Stromal cell of bone marrow (primary cell): ENCODE results near the gene OR13C8.
A peak's percentile ranks its signal among the peaks of the same experiment; 100 is the strongest.
"Not testable (repeated sequence)": the region's sequence is repeated elsewhere in the genome, so short reads cannot be mapped to it uniquely, and the experiment has no call there.

Experiments
- DNase-seq: peaks from one replicate; pipeline ENCODE4 v3.0.0-alpha.2; 2012; ENCODE audit warnings: low read depth

Gene OR13C8

DNA sequence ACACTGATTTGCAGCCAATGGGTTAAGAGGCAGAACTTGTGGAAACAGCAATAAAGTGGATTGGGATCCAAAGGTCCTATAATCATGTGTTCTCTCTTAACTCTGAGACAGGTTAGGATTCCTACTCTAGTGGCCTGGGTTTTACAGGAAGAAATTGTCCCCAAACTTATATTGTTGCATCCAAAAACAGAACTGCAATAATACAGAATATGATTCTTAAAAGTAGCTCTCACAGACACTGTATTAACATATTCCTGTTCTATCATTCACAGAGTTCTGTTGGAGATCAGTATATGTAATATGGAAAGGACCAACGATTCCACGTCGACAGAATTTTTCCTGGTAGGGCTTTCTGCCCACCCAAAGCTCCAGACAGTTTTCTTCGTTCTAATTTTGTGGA, at the start of gene OR13C8:
Gene OR13C8 (plus strand): TSS at position 301 of the 400 bp plus-strand sequence. CDS start 0 bp downstream, at position 301.
- no peak for DNase-seq

GRCh38 chr9:104520241-104520640, 48.7 kb upstream of the OR13C8 start:
- not testable (repeated sequence) for DNase-seq

DNA sequence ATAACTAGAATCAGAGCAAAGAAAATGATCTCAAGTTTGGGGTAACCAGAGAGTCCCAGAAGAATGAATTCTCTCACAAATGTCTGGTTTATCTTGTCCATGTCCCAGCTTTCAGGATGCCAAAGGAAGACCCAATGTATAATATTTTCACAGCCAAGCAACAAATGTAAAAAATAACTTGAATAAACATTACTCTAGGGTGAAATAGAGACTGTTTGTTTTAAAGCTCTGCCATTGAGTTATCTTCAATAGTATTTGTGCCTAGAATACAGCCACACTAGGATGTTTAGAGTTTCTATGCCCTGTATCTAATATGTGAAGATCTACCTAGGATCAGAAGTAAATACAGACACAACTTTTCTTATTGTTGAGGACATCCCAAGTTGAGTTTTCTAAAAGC, 41.9 kb upstream of the OR13C8 start, which contains the start of gene OR13C4:
Gene OR13C4 (minus strand): TSS at position 101 of the 400 bp plus-strand sequence. CDS start 0 bp downstream, at position 101.
- no peak for DNase-seq

DNA sequence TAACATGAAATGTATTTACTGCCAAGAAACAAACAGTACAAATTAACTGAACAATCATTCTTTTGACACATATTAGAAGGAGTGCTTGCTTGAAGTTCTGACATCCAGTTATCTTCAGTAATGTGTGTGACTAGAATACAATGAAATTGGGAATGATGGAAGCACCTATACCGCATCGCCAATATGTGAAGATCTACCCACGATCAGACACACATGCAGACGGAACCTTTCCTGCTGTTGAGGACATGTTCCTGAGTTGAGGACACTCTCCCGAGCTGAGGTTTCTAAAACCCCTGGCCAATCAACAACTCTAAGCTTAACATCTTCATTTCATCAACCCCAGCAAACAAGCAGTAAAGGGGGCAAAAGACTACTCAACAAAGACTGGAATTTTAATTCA, 32.2 kb upstream of the OR13C8 start, which contains the start of gene OR13C3:
Gene OR13C3 (minus strand): TSS at position 101 of the 400 bp plus-strand sequence. CDS start 133 bp downstream, outside the sequence.
- no peak for DNase-seq

- DNase-seq = no peak
Observed at GRCh38 chr9:104539275-104539674, 29.7 kb upstream of the OR13C8 start.

DNA sequence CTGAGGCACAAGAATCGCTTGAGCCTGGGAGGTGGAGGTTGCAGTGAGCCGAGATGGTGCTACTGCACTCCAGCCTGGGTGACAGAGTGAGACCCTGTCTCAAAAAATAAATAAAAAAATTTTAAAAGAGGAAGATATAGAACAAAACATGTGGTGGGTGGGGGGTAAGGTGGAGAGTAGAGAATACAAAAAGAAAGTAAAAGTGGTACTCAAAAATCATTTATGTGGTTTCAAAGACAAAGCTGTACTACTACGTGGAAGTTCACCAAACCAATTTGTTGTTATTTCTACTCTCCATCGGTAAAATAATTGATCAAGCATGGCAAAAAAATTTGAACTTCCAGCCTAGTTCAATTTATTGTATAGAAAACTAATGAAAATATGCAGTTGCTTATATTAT, 24.3 kb upstream of the OR13C8 start:
- no peak for DNase-seq

GRCh38 chr9:104553261-104553660, 15.7 kb upstream of the OR13C8 start:
- DNase-seq = peak; percentile 6

DNA sequence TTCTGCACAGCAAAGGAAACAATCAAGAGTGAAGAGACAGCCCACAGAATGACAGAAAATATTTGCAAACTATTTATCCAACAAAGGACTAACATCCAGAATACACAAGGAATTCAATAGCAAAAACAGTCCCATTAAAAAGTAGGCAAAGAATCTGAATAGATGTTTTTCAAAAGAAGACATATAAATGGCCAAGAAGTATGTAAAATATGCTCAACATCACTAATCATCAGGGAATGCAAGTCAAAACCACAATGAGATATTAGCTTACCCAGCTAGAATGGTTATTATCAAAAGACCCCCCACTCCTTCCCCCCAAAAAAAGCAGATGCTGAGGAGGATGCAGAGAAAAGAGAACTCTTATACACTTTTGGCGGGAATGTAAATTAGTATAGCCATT, 13.4 kb upstream of the OR13C8 start:
- no peak for DNase-seq

DNA sequence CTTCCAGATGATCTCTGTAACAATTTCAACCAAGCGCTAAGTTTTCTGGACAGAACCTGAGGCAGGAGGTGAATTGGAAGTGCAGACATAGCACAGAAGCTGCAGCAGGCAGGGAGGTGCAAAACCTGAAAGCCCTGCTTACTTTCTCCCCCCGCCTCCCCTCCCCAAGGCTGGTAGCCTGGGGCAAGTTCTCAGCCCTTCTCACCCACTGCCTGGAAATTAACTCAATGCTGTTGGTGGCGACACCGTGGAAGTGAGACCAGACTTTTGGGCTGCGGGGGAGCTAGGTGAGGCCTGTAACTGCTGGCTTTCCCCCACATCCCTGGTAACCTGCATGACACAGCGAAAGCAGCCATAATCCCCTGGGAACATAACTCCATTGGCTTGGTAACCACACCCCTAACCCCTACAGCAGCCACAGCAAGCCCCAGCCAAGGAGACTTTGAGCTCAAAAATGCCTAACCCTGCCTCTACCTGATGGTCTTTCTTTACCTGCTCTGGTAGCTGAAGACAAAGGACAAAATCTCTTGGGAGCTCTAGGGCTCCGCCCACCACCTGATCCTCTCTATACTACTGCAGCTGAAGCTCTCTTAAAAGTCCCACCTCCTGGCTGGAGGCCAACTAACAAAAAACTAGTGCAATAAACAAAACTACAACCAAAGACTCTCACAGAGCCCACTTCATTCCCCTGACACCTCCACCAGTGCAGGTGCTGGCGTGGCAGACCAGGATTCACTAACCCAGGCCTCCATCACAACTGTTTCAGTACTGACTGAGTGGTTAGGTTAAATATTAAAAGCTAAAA, 11.9 kb upstream of the OR13C8 start:
- DNase-seq = no peak

DNA sequence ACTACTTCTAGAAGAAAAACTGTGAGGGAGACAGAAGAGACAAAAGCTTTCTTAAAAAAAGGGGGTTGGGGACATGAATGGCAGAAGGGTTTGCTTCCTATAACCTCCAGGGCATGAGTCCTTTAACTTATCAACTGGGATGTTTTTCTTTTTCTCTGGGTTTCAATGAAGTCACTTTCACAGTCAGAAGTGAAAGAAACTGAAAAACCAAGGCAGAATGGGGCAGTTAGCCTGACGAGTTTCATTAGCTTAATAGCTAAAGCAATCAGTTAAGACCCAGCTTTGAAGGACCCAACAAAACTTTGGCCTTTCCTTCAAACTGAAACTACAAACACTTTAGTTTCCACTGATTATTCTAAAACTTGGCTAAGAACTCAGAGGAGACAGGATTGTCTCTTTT, 4.6 kb upstream of the OR13C8 start:
- DNase-seq = no peak

DNA sequence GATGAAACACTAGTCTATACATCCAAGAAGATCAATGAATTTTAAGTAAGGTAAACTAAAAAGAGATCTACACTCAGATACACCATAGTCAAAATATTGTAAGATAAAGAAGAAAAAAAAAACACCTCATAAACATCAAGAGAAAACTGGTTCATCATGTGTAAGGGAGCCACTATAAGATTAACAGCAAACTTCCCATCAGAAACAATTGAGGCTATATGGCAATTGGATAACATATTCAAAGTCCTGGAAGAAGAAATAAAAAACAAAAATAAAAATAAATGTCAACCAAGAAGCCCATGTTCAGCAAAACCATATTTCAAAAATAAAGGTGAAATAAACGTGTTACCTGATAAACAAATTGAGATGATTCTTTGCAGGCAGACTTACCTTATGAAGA, 3.6 kb downstream of the OR13C8 start:
- no peak for DNase-seq

GRCh38 chr9:104575456-104575855, 6.5 kb downstream of the OR13C8 start:
- DNase-seq = peak; percentile 9

GRCh38 chr9:104577263-104577662, 8.3 kb downstream of the OR13C8 start:
- DNase-seq = no peak

DNA sequence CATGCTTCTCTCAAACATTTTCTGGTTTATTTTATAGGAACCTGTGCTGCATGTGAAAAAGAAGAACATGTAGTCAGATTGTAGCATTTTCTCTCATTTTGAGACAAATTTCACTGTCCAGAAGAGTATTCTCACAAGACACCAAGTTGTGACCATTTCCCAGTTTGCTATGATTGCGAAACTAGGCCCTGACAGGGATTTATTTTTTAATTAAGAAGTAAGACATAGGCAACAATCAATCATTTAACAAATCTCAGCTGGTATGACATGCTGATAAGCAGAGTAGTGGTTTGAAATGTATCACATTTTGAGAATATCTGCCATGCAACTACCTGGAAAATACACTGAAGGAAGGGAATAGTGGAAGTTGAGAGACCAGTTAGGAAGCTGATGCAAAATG, 11.6 kb downstream of the OR13C8 start:
- DNase-seq = no peak

DNA sequence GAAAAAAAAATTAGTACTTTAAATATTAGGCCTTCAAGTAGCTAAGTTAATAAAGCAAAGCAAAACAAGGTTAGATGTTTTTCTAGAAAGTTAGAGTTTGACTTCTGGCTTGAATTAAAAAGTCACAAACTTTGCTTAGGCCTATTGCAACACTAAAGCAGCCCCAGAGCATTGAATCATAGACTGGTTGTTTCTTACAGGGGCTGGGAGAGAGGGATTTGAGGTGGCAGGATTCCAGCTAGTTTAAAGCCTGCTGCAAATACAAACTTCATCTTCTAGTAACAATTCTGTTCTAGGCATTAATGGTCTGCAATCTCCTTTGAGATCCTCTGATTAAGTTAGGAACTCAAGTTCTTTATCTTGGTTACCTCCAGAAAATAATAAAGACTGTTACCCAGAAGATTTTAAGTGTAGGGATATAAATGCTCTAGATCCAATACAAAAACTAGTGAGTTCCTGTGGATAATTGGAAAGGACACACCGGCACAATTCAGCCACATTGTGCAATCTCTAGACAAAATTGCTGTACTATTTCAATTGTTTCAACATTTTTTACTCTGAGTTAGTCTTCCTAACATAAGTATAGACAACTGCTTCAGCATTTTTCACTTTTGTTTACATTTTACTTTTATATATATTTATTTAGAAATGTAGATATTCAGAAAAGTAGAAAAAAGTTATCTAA, 17.7 kb downstream of the OR13C8 start:
- peak; percentile 77 for DNase-seq

GRCh38 chr9:104589626-104590025, 20.7 kb downstream of the OR13C8 start:
- DNase-seq = no peak

DNA sequence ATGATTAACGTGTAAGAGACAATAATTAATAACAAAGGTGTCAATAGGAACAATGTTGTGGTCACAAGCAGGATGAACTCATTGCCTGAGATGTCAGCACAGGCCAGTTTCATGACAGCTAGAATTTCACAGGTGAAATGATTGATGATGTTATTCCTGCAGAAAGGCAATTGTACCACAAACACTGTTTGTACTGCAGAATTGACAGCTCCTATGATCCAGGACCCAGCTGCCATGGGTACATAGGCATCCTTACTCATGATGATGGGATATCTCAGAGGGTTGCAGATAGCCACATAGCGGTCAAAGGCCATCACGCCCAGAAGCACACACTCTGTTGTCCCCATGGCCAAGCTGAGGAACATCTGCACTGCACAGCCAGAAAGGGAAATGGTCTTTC, 29.8 kb downstream of the OR13C8 start:
- DNase-seq = not testable (repeated sequence)

DNA sequence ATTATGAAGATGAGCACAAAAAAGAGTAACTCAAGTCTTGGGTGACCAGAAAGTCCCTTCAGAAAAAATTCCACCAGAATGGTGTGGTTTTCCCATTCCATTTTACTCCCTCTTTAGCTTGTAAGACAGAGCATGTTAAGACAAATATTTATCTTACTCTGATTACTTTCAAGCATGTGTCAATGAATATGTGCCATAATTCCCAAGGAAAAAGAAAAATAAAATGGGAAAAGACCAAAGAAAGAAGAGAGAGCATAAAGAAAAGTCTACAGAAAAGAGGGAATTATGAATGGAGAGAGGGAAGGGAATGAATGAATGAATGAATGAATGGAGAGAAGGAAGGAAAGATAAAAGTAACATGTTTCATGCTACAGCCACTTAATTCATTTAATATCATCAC, 30.3 kb downstream of the OR13C8 start, which contains the start of gene OR13C5:
Gene OR13C5 (minus strand): TSS at position 101 of the 400 bp plus-strand sequence. CDS start 0 bp downstream, at position 101.
- not testable (repeated sequence) for DNase-seq

DNA sequence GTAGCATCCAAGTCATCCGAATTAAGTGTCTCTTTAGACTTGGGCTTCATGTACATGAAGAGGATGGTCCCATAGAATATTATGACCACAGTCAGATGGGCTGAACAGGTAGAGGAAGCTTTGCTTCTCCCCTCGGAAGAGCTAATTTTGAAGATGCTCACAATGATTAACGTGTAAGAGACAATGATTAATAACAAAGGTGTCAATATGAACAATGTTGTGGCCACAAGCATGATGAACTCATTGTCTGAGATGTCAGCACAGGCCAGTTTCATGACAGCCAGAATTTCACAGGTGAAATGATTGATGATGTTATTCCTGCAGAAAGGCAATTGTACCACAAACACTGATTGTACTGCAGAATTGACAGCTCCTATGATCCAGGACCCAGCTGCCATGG, 35.8 kb downstream of the OR13C8 start:
- no peak for DNase-seq

DNA sequence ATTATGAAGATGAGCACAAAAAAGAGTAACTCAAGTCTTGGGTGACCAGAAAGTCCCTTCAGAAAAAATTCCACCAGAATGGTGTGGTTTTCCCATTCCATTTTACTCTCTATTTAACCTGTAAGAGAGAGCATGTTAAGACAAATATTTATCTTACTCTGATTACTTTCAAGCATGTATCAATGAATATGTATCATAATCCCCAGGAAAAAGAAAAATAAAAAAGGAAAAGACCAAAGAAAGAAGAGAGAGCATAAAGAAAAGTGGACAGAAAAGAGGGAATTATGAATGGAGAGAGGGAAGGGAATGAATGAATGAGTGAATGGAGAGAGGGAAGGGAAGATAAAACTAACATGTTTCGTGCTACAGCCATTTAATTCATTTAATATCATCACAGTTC, 36.6 kb downstream of the OR13C8 start, which contains the start of gene OR13C2:
Gene OR13C2 (minus strand): TSS at position 101 of the 400 bp plus-strand sequence. CDS start 0 bp downstream, at position 101.
- not testable (repeated sequence) for DNase-seq

DNA sequence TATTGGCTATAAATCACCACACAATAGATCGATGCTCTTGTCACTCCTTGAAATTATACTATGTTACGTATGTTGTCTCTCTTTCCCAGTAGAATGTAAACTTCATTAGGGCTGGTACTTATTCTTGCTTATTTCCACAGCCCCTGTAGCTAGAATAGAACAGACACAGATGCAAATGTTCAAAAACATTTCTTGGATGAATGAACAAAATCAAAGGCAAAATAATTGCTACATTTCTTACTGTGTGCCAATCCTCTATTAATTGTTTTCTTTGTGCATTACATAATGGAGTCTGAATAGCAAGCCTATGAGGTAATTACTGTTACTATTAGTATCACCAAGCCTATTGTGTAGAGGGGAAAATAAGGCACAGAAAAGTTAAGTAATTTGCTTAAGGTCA, 37.2 kb downstream of the OR13C8 start:
- DNase-seq = no peak

- no peak for DNase-seq
Observed at GRCh38 chr9:104608336-104608735, 39.4 kb downstream of the OR13C8 start.

DNA sequence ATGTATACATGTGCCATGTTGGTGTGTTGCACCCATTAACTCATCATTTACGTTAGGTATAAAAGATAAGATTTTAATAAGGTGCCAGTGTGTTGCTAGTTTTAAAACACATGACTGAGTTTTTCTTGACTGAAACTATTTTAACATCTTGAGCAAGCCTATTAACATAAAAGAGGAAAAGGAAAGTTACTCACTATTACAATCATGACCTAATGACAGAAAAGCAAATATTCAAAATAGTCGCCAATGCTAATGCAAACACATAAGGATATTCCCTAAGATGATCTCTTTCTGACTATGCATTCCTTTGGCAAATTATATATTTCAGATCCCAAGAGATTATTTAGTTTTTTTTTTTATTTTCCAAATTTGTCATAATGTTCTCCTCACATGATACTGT, 42.2 kb downstream of the OR13C8 start:
- DNase-seq = no peak
